Measurements from ENCODE around the gene NFATC2. TPM values are rescaled to one million over a fixed set of nuclear protein-coding genes. Genes with fewer than 3 reads are reported as not detected.

The NFATC2 gene
- total RNA-seq, 1 experiment from 2014 or later, result 0.61 TPM

- Histone ChIP-seq H3K27me3 (ENCODE audit: insufficient read depth, low read length) (no peaks in the 10 kb centered on the region), H2BK5ac (ENCODE audit: insufficient read length, low read length) (no peak overlapping the region), H3K14ac (ENCODE audit: insufficient read depth, low read length) (no peak overlapping the region), H3K27ac (ENCODE audit: insufficient read length, low read depth, low read length) (no peak overlapping the region), H4K8ac (replicated peaks; ENCODE audit: insufficient read length, low read depth, low read length) (no peak overlapping the region), H4K5ac (ENCODE audit: insufficient read length, low read depth, low read length) (no peak overlapping the region), H3K18ac (ENCODE audit: insufficient read length, low read depth, low read length) (no peak overlapping the region), H3K4ac (ENCODE audit: low read depth, low read length) (no peak overlapping the region), H2AFZ (ENCODE audit: low read length) (no peak overlapping the region), H4K91ac (ENCODE audit: insufficient read length, low read depth, low read length) (no peak overlapping the region), H3K4me2 (ENCODE audit: insufficient read depth, insufficient read length, low read length) (no peak overlapping the region), H3K9me3 (ENCODE audit: control insufficient read depth, low read depth, low read length) (no peaks in the 10 kb centered on the region), H2BK20ac (ENCODE audit: low read depth, low read length, poor library complexity, severe bottlenecking) (no peak overlapping the region), H3K79me1 (ENCODE audit: insufficient read depth, low read depth, low read length, poor library complexity, severe bottlenecking) (no peaks in the 10 kb centered on the region), H4K20me1 (ENCODE audit: control insufficient read depth, insufficient read depth, insufficient read length) (no peaks in the 10 kb centered on the region), H3K9ac (ENCODE audit: extremely low read depth, insufficient read length, low read length) (no peak overlapping the region), H3K4me1 (ENCODE audit: insufficient read depth, low read length) (no peaks in the 10 kb centered on the region), H3K79me2 (ENCODE audit: insufficient read depth, low read length) (no peaks in the 10 kb centered on the region), H3K23me2 (ENCODE audit: insufficient read length, low read depth, low read length, poor library complexity, severe bottlenecking) (no peaks in the 10 kb centered on the region), H2BK120ac (ENCODE audit: low read depth, low read length, poor library complexity, severe bottlenecking) (no peak overlapping the region), H2BK12ac (ENCODE audit: insufficient read length, low read depth, low read length) (no peak overlapping the region), H2BK15ac (ENCODE audit: low read depth, low read length) (no peak overlapping the region), H3K56ac (ENCODE audit: insufficient read length, low read depth, low read length) (no peak overlapping the region), H3K23ac (ENCODE audit: insufficient read length, low read depth, low read length) (no peak overlapping the region), H3T11ph (ENCODE audit: low read length) (no peak overlapping the region), H2AK5ac (ENCODE audit: insufficient read length, low read length) (no peak overlapping the region)
- Mint-ChIP-seq H3K27me3 (ENCODE audit: low read depth) (peaks cover 2% of the 10 kb centered on the region), H3K9me3 (no peaks in the 10 kb centered on the region; a peak in 1 of 5 replicates), H3K36me3 (ENCODE audit: insufficient read depth in 1 of 3, low read depth in 3 of 3) (peaks cover 0 to 5% (median 0%) of the 10 kb centered on the region in 3 experiments; a peak in 2 of 7 replicates), H3K27ac (no peak overlapping the region), H3K4me1 (peaks cover 18 to 21% of the 10 kb centered on the region in 2 experiments), H3K4me3 (no peak overlapping the region)
- TF ChIP-seq, protein P1, sequence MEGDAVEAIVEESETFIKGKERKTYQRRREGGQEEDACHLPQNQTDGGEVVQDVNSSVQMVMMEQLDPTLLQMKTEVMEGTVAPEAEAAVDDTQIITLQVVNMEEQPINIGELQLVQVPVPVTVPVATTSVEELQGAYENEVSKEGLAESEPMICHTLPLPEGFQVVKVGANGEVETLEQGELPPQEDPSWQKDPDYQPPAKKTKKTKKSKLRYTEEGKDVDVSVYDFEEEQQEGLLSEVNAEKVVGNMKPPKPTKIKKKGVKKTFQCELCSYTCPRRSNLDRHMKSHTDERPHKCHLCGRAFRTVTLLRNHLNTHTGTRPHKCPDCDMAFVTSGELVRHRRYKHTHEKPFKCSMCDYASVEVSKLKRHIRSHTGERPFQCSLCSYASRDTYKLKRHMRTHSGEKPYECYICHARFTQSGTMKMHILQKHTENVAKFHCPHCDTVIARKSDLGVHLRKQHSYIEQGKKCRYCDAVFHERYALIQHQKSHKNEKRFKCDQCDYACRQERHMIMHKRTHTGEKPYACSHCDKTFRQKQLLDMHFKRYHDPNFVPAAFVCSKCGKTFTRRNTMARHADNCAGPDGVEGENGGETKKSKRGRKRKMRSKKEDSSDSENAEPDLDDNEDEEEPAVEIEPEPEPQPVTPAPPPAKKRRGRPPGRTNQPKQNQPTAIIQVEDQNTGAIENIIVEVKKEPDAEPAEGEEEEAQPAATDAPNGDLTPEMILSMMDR (conservative IDR thresholded peaks at IDR 0.05), result no peak
- DNase-seq, result no peak
- no CpG with 5 or more reads among the region's 7 CpGs for WGBS (ENCODE audit: extremely low coverage, insufficient read length, low lambda C conversion rate)
Observed at GRCh38 chr20:51449498-51450220, 92.9 kb downstream of the NFATC2 start.
